Neuron (in vitro differentiated cells): Measurements from ENCODE around the gene ITGAL.

ENCODE experiments used
- H2AFZ ChIP-seq: one replicate; pipeline ENCODE4 v1.6.1; 2013; ENCODE audit warnings: low read depth, mild to moderate bottlenecking, inconsistent platforms, low read length, moderate library complexity
- H3K27me3 ChIP-seq: one replicate; pipeline ENCODE4 v1.6.1; 2013; ENCODE audit warnings: low read length; ENCODE audit not compliant: insufficient read depth
- H3K36me3 ChIP-seq: one replicate; pipeline ENCODE4 v1.6.1; 2013; ENCODE audit warnings: low read length; ENCODE audit not compliant: insufficient read depth
- H3K4me1 ChIP-seq: one replicate; pipeline ENCODE4 v1.6.1; 2013; ENCODE audit warnings: low read length; ENCODE audit not compliant: insufficient read depth
- H3K4me3 ChIP-seq: 2 replicates; pipeline ENCODE4 v1.5.1; 2013; ENCODE audit warnings: mild to moderate bottlenecking, low read length, moderate library complexity
- H3K9me3 ChIP-seq: one replicate; pipeline ENCODE4 v1.6.1; 2013; ENCODE audit warnings: low read length

Gene ITGAL

DNA sequence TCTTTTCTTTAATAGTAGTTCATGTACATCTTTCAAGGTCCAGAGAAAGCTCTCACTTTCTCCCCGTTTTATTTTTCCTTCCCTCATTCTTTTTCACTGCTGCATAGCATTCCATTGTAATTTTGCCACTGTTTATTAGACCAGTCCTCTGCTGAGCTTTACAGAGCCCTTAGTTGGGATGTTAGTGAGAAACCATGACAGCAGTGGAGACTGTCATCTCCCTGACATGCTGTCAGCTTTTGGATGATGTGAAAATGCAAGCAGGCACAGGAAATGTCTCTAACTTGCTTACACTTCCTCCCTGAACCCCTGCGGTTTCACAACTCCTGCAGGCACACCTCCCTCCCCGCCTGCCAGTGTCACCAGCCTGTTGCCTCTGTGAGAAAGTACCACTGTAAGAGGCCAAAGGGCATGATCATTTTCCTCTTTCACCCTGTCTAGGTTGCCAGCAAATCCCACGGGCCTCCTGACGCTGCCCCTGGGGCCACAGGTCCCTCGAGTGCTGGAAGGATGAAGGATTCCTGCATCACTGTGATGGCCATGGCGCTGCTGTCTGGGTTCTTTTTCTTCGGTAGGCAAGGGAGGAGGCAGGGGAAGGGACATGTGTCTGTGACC lies at the start of gene ITGAL:
TSS of gene ITGAL (plus strand) at position 415 of the 615 bp plus-strand sequence. CDS start at position 511, 96 bp downstream.
- H2AFZ ChIP-seq = no peak within 1 kb of the TSS

GRCh38 chr16:30428055-30428454 lies 44.5 kb upstream of the ITGAL start:
- no peaks in the 10 kb centered on the region for H3K27me3 ChIP-seq
- no peak overlapping the region for H3K4me3 ChIP-seq
- H2AFZ ChIP-seq = no peak overlapping the region
- no peaks in the 10 kb centered on the region for H3K9me3 ChIP-seq
- H3K4me1 ChIP-seq = peaks cover 9% of the 10 kb centered on the region
- peaks cover 26% of the 10 kb centered on the region for H3K36me3 ChIP-seq

More for the DNA sequence above, at the start of gene ITGAL:
- H3K9me3 ChIP-seq = peaks cover 1% of the 10 kb centered on the region
- H3K4me1 ChIP-seq = no peaks in the 10 kb centered on the region
- H3K4me3 ChIP-seq = no peak within 1 kb of the TSS
- peaks cover 7% of the 10 kb centered on the region for H3K27me3 ChIP-seq
- H3K36me3 ChIP-seq = no peaks in the 10 kb centered on the region

DNA sequence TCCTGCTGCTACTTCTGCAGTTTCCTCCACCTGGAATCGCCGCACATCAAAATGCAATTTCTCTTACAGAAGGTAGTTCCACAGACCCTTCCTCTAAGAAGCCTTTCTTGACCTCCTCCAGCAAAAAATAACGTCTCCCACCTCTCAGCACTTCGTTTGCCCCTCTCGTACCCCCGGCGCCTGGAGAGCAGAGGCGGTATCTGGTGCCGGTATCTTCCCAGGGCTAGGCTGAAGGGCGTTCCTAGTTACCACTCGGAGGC lies 43.2 kb upstream of the ITGAL start:
- H3K36me3 ChIP-seq = peaks cover 16% of the 10 kb centered on the region
- no peaks in the 10 kb centered on the region for H3K27me3 ChIP-seq
- peak overlapping the region; percentile 53 for H2AFZ ChIP-seq
- peak overlapping the region; percentile 78 for H3K4me3 ChIP-seq
- peaks cover 9% of the 10 kb centered on the region for H3K4me1 ChIP-seq
- no peaks in the 10 kb centered on the region for H3K9me3 ChIP-seq

DNA sequence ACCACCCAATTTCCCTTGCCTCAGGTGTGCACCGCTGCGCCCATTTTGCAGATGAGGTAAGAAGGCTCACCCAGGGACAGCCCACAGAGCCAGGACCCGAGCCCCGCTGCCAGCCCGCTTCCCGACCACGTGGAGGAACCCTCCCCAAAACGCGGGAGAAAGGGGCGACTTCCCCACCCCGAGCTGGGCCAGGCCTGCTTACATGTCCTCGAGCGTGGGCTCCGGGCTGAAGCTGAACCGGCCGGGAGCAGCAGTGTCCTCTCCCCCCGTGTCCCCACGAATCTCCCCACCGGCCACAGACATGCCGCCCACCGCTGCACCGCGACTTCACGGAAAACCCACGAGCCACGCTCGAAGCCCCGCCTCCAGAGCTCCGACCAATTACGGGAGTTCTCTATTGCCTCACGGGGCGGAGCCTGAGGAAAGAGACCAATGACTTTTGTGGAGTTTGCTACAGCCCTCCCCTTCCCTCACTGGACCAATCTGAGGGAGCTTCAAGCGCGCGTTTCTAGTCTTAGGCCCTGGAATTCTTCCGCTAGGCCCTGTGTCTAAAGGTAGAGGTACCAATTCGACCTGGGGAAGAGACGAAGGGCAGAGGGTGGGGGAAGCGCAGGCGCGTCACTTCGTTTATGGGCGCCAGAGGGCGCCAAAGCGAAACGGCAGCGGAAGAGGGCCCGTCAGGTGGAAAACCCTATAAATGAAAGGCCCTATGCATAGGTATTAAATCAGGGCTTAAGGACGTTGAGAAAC lies 42.7 kb upstream of the ITGAL start, which contains the start of gene DCTPP1:
TSS of gene DCTPP1 (minus strand) at position 353 of the 750 bp plus-strand sequence. CDS start at position 303, 50 bp downstream.
- Histone ChIP-seq H3K4me3 (peak within 1 kb of the TSS; percentile 78), H2AFZ (peak within 1 kb of the TSS; percentile 53), H3K27me3 (no peaks in the 10 kb centered on the region), H3K9me3 (no peaks in the 10 kb centered on the region), H3K36me3 (peaks cover 12% of the 10 kb centered on the region), H3K4me1 (peaks cover 9% of the 10 kb centered on the region)

- peak overlapping the region; percentile 78 for H3K4me3 ChIP-seq
- peaks cover 12% of the 10 kb centered on the region for H3K36me3 ChIP-seq
- peaks cover 9% of the 10 kb centered on the region for H3K4me1 ChIP-seq
- no peaks in the 10 kb centered on the region for H3K9me3 ChIP-seq
- H2AFZ ChIP-seq = peak overlapping the region; percentile 53
- peaks cover 1% of the 10 kb centered on the region for H3K27me3 ChIP-seq
Observed at GRCh38 chr16:30430428-30430970, 42.0 kb upstream of the ITGAL start.

- Histone ChIP-seq H3K9me3 (no peaks in the 10 kb centered on the region), H2AFZ (no peak overlapping the region), H3K36me3 (no peaks in the 10 kb centered on the region), H3K27me3 (peaks cover 7% of the 10 kb centered on the region), H3K4me3 (no peak overlapping the region), H3K4me1 (peaks cover 6% of the 10 kb centered on the region)
Observed at GRCh38 chr16:30434852-30435251, 37.7 kb upstream of the ITGAL start.

- H3K36me3 ChIP-seq = no peaks in the 10 kb centered on the region
- no peaks in the 10 kb centered on the region for H3K9me3 ChIP-seq
- peaks cover 7% of the 10 kb centered on the region for H3K27me3 ChIP-seq
- H3K4me1 ChIP-seq = no peaks in the 10 kb centered on the region
- H3K4me3 ChIP-seq = no peak overlapping the region
- no peak overlapping the region for H2AFZ ChIP-seq
Observed at GRCh38 chr16:30437511-30438046, 35.0 kb upstream of the ITGAL start.

- no peaks in the 10 kb centered on the region for H3K4me1 ChIP-seq
Observed at GRCh38 chr16:30438835-30439234, 33.7 kb upstream of the ITGAL start.

GRCh38 chr16:30439720-30440348 lies 32.7 kb upstream of the ITGAL start:
- peaks cover 7% of the 10 kb centered on the region for H3K27me3 ChIP-seq
- H3K4me3 ChIP-seq = no peak overlapping the region
- no peak overlapping the region for H2AFZ ChIP-seq
- H3K4me1 ChIP-seq = peaks cover 7% of the 10 kb centered on the region
- H3K36me3 ChIP-seq = peaks cover 4% of the 10 kb centered on the region
- peaks cover 4% of the 10 kb centered on the region for H3K9me3 ChIP-seq

More at GRCh38 chr16:30438835-30439234, 33.7 kb upstream of the ITGAL start:
- H3K9me3 ChIP-seq = peaks cover 2% of the 10 kb centered on the region
- H3K27me3 ChIP-seq = peaks cover 7% of the 10 kb centered on the region
- no peak overlapping the region for H3K4me3 ChIP-seq
- peaks cover 3% of the 10 kb centered on the region for H3K36me3 ChIP-seq
- no peak overlapping the region for H2AFZ ChIP-seq

- Histone ChIP-seq H2AFZ (no peak overlapping the region), H3K36me3 (peaks cover 4% of the 10 kb centered on the region), H3K4me3 (no peak overlapping the region), H3K27me3 (no peaks in the 10 kb centered on the region), H3K4me1 (peaks cover 10% of the 10 kb centered on the region), H3K9me3 (peaks cover 4% of the 10 kb centered on the region)
Observed at GRCh38 chr16:30443631-30444030, 28.9 kb upstream of the ITGAL start.

GRCh38 chr16:30444231-30445148 lies 28.1 kb upstream of the ITGAL start:
- peaks cover 4% of the 10 kb centered on the region for H3K9me3 ChIP-seq
- no peaks in the 10 kb centered on the region for H3K27me3 ChIP-seq
- no peak overlapping the region for H2AFZ ChIP-seq
- peak overlapping the region; percentile 82 for H3K4me3 ChIP-seq
- H3K4me1 ChIP-seq = peaks cover 10% of the 10 kb centered on the region
- peaks cover 4% of the 10 kb centered on the region for H3K36me3 ChIP-seq

GRCh38 chr16:30445149-30445407 lies 27.5 kb upstream of the ITGAL start:
- Histone ChIP-seq H2AFZ (peak overlapping the region; percentile 72), H3K9me3 (peaks cover 4% of the 10 kb centered on the region), H3K4me3 (peak overlapping the region; percentile 82), H3K36me3 (peaks cover 4% of the 10 kb centered on the region), H3K27me3 (no peaks in the 10 kb centered on the region), H3K4me1 (peaks cover 10% of the 10 kb centered on the region)
